C1 segment of cervical spinal cord (tissue), 14 donors: ENCODE measurements around the gene CLTC.
"Not testable (repeated sequence)": the region's sequence is repeated elsewhere in the genome, so short reads cannot be mapped to it uniquely, and the experiment has no call there.

Experiments used
- DNase-seq, 14 donors: peaks; one replicate each; lab custom pipeline; 2025; lab: John Stamatoyannopoulos, UW

The CLTC gene

DNA sequence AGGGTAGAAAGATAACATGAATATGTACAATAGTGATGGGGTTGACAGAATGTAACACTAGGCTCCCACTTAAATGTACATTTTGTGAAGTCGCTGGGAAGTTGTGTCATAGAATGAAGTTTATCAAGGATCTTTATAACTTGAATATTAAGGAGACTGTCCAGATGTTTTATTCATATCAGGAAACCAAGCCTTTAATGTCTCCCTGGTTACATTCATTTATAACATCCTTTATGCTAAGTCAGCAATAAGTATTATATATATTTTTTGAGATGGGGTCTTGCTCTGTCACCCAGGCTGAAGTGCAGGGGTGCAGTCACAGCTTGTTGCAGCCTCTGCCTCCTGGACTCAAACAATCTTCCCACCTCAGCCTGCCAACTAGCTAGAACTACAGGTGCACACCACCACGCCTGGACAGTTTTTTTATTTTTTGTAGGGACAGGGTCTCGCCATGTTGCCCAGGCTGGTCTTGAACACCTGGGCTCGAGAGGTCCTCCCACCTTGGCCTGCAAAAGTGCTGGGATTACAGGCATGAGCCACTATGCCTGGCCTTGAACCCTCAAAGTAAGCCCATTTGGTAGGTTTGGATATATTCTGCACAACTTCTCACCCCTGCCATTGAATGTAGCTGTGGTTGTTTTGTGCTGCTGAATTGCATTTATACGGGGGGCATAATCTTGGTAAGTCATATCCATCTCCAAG is 14.1 kb downstream of the CLTC start:
- no peak for DNase-seq

DNA sequence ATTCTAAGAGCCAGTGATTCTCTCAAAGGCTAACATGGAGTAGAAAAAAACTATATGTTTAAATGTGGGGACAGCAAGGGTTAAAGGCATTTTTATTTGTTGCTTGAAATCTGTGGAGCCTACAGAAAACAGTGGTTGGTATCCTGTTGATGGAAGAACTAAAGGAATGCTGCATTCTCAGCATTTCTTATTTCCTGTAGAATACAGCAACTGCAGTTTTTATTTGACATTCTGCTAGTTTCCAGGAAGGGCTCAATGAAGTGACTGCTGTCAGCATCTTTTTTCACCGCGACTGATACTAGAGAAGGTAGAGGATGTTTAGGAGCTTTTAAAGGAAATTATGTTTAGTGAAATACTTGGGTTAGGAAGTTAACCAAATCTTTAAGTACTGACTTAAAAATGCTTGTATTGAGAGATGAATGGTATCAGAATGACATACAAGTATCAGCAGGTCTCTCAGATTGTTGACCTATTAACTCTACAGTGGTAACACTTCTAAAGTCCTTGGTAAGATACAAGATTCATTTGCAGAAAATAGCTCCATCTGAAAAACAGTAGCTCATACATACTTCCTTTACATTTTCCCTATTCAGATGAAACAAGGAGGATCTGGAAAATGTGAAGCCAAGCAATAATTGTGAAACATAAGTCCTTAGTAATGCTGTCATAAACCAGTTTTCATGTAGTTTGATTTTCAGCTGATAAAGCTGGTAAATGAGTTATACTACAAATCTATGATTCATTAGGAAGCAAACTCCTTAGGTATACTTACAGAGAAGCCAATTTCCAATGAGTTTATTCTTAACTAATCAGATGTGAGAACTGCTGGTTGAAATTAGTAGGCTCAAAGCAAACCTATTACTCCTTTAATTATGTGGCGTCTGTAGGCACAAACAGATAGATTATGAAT is 15.2 kb downstream of the CLTC start:
- no peak for DNase-seq

DNA sequence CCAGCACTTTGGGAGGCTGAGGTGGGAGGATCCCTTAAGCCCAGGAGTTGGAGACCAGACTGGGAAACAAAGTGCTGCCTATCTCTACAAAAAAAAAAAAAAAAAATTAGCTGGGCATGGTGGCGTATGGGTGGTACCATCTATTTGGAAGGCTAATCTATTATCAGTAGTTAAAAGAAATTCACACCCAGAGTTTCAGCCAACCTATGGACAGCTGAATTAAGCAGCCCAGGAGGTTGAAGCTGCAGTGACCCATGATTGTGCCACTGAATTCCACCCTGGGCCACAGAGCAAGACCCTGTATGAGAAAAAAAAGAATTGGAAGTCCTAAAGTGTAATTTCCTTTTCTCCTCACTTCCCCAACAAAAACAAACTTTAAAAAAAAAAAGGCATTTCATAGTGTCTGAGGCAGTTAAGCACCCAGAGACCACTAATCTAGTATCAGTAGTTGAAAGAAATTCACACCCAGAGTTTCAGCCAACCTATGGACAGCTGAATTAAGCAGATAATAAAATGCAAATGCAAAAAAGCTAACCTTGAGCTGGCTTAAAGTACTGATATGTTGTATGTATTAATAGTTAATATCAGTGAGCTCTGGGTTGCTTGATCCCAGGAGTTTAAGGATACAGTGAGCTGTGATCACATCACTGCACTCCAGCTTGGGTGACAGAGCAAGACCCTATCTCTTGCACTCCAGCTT is 18.1 kb downstream of the CLTC start:
- DNase-seq: no peak

DNA sequence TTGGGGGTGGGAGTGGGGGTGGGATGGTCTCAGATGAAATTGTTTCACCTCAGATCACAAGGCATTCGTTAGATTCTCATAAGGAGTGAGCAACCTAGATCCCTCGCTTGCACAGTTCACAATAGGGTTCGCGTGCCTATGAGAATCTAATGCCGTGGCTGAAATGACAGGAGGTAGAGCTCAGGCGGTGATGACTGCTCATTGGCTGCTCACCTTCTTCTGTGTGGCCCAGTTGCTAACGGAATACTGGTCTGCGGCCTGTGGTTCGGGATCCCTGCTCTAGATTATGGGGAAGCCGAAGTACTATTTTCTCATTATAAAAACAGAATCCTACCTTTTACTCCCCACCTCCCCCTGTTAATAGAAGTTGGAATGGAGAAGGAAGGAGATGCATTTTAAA is 18.9 kb downstream of the CLTC start:
- DNase-seq: peak in 1 of 14 donors; percentile 8

DNA sequence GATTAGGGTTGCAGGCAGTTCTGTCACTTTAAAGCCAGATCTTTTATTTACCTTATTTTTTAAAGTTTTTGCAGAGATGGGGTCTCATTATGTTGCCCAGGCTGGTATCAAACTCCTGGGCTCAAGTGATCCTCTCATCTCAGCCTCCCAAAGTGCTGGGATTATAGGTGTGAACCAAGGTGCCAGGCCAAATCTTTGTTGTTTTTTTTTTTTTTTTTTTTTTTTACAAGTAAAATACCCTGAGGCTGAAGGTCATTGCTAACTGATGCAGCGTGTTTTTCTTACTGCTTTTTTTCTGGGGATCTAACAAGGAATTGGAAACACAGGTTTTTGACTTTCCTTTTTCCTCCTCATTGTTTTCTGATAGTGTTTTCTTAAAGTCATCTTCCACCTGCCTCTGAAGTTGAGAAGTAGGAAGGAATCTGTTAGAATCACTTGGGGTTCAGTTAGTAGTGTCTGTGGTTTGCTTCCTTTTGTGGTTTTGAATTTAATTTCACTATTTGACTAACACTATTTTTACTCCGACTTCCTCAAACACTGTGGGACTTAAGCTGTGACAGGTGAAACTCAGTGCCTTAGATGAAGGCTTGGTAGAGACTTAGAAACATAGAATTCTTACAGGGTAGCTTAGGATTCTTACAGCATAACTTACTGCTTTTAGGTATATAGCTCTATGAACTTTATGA is 22.2 kb downstream of the CLTC start:
- DNase-seq: no peak

DNA sequence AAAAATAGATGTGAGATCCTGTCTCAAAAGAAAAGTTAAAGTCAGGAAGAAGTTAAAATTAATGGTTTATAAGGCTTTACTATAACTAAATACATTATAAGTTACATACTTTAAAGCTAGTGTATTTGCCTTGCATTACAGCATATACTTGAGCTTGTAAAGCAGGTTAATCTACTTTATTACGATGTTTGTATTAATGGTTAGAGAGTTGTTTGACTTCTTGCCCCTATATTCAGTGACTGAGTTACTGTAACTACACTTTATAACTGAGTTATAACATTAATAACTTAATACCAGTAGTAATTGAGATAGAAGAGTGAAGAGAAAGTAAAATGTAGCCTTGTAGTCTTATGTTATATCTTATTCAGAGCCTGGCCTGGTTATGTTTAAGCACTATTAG is 22.9 kb downstream of the CLTC start:
- DNase-seq: no peak

DNA sequence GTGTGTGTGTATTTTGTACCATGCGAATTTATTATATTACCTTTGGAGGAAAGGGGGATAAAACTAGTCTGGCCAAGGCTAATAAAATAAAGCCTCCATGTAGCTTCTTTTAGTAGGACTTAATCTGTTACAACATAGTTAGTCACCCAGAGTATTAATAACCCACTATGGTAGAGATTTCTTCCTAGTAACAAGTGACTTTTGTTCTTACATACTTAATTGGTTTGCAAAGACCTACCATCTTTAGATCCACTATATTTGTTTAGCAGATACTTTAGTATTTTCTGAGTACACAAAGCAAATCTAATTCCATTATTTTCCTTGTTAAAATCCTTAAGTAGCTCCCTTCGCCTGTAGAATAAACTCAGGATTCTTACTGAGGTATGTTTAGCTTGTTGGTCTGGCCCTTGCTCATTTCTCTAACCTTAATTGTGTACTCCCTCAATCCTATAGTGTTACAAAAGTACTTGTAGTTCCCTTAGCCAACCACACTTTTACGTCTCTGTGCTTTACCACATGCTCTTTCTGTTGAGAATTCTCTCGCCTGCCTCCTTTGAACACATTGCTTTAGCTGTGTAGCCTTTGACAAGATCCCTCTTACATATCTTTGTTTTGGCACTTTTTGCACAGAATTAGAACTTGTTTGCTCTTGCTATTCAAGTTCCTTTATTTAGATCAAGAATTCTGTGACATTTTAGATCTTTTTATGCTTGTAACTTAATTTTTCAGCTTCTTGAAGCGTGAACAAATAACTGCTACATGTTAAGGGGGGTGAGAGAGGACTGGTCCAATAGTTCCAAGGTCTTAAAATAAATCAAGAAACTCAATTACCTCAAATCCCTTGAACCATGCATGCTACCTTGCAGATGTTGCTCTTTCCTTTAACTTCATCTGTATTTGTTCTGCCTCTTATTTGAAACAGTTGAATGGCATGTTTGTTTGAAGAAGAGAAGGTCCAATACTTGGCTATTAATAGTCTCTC is 23.8 kb downstream of the CLTC start:
- no peak for DNase-seq

DNA sequence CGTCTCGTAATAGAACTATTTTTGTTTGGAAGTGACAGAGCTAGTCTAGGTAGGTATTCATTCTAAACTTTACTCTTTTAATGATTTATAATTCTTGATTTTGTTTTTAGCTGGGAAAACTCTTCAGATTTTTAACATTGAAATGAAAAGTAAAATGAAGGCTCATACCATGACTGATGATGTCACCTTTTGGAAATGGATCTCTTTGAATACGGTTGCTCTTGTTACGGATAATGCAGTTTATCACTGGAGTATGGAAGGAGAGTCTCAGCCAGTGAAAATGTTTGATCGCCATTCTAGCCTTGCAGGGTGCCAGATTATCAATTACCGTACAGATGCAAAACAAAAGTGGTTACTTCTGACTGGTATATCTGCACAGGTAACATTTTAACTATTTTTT is 27.6 kb downstream of the CLTC start:
- no peak for DNase-seq

DNA sequence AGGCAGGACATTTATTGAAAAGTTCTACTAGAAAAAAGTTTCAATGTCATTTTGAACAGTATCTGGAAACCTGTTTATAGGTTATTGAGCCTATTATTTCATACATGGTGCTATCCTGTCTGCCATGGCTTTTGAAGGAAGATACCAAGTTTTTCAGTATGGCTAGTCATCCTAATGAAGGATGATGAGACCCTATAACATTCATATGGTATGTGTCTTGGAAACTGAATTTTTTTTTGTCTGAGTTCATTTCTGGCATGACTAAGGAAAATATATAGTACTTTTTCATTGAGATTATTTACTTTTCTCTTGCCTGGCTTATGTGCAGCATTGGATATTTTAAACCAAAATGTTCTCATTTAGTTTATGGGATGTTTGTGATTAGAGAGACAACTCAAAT is 30.2 kb downstream of the CLTC start:
- no peak for DNase-seq

DNA sequence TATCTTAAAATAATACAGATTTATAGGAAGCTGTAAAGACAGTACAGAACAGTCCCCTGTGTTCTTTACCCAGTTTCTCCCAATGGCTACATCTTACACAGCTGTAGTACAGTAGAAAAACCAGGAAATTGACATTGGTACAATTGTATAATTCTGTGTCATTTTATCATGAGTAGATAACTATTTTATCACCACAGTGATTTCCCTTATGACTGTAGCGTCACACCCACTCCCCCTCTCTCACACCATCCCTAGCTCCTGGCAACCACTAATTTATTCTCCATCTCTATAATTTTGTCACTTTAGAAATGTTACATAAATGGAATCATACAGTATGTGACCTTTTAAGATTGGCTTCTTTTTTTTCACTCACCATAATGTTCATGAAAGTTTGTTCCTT is 30.9 kb downstream of the CLTC start:
- no peak for DNase-seq

DNA sequence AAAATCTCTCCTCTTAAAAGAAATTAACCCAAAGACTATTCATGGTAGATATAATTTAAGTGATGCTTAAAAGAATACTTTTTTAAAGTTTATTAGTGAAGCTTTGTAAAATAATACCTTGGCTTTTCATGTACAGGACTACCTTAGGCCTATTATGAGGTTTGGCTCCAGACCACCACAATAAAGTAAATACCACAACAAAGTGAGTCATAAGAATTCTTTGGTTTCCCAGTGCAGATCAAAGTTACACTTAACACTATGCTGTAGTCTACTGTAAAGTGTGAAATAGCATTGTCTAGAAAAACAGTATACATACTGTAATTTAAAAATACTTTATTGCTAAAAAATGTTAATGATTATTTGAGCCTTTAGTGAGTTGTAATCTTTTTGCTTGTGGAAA is 31.7 kb downstream of the CLTC start:
- no peak for DNase-seq

DNA sequence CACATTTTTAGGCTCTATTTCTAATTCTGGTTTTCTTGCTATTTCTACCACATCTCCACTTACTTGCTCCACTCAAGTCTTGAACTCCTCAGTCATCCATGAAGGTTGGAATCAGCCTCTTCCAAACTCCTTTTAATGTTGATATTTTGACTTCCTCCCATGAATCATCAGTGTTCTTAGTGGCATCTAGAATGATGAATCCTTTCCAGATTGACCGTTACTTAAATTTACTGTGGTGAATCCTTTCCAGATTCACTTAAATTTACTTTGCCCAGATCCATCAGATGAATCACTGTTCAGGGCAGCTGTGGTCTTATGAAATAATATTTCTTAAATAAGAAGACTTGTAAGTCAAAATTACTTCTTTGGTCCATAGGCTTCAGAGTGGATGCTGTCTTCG is 32.4 kb downstream of the CLTC start:
- DNase-seq: no peak

DNA sequence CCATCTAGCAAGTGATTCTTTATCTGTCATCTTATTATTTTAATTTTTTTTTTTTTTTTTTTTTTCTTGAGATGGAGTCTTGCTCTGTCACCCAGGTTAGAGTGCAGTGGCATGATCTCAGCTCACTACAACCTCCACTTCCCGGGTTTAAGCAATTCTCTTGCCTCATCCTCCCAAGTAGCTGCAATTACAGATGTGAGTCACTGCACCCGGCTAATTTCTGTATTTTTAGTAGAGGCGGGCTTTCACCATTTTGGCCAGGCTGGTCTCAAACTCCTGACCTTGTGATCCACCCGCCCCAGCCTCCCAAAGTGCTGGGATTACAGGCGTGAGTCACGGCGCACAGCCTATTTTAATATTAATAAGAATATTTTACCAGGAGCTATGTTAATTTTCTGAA is 36.9 kb downstream of the CLTC start:
- DNase-seq: not testable (repeated sequence)

DNA sequence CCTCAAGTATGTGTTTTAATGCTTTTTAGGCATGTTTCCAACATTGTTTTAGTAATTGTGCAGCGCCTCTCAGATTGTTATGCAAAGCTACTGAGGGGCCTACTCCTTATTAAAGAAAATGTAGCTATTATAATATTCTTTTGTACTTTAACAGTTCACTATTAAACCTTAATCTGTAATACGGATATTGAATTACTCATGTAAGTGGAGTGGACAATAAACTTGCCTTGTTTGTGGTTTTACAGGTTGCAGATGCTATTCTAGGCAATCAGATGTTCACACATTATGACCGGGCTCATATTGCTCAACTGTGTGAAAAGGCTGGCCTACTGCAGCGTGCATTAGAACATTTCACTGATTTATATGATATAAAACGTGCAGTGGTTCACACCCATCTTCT is 46.5 kb downstream of the CLTC start:
- DNase-seq: no peak

DNA sequence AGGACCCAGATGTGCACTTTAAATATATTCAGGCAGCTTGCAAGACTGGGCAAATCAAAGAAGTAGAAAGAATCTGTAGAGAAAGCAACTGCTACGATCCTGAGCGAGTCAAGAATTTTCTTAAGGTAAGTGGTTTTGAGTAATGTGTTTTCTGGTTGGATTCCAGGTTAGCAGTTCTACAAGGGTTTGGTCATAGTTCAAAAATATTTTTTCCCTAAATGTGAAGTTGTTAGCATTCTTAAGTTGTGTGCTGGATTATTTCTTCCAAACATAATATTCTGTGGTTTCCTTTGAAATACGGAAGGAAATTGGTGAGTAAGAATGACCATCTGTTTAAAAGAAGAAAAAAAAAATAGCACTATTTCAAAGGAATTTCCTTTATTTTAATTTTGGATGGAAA is 49.1 kb downstream of the CLTC start:
- DNase-seq: no peak

DNA sequence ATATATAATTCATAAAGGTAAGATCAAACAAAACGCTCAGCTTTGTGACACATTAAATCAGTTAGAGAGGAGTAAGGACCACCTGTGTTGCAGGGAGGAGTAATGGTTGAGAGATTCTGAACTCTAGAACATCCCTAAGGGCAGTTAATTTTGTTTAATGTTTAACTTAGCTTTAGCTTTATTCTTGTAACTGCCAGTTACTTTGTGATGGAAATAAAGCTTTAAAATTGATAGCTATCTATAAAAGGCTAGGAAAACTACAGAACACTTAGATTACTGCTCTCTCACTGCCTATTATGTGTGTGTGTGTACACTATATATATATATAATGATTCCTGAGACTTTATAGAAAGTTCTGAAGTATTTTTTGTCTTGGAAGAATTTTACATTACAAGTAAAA is 49.7 kb downstream of the CLTC start:
- no peak for DNase-seq

DNA sequence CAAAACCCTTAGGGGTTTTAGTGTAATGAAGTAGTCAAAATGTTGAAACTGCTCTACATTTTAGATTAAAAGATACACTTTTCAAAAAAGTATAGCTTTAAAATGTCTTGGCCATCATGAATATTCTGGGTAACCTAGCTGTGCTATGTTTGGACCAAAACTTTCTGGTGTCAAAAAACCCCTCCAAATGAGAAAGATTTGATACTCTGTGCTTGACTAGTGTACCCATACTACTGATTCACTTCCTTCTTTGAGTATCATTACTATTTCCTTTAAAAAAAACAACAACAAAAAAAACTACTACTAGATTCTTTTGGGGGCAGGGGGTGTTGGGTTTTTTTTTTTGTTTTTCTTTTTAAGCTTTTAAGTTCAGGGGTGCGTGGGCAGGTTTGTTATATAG is 50.2 kb downstream of the CLTC start:
- no peak for DNase-seq

DNA sequence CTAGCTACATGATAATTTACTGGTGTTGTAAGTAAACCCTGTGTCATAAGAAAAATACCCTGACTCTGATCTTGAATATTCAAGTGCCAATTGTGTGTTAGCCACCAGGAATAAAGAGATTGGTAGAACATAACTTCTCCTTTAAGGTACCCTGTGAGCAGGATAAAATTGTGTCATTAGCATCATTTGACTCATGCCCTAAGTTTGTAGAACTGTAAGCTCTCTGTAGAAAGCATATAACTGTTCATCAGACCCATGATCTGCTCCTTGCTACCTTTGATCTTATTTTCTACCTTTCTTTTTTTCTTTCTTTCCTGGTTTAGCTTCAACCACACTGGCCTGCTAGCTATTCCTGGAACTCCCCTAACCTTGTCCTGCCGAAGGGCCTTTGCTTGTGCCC is 51.7 kb downstream of the CLTC start:
- DNase-seq: no peak

DNA sequence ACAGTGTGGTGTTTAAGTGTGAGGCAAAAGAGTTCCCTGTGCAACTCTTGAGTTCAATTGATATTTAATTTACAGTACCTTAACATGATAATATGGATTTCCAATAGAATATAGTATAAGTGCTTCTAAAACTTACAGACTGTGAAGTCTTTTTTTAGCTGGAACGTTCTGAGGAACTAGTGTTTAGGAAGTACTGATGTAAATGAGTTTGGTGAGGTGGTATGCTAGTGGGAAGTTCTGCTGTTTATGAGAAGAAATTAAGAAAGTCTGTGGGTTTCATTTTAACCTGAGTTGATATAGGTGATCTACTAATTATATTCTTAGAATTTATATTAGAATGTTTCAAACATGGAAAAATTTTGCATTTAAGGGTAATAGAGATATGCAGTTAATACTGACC is 55.5 kb downstream of the CLTC start:
- DNase-seq: no peak

DNA sequence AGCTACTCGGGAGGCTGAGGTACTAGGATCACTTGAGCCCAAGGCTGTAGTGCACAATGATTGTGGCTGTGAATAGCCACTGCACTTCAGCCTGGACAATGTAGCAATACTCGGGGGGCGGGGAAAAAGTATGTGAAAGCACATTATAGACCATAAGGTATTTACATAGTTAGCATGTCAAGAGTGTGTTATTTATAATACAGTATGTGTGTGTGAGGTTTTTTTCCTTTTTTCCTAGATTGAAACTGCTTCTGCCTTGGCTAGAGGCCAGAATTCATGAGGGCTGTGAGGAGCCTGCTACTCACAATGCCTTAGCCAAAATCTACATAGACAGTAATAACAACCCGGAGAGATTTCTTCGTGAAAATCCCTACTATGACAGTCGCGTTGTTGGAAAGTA is 57.0 kb downstream of the CLTC start:
- DNase-seq: no peak

DNA sequence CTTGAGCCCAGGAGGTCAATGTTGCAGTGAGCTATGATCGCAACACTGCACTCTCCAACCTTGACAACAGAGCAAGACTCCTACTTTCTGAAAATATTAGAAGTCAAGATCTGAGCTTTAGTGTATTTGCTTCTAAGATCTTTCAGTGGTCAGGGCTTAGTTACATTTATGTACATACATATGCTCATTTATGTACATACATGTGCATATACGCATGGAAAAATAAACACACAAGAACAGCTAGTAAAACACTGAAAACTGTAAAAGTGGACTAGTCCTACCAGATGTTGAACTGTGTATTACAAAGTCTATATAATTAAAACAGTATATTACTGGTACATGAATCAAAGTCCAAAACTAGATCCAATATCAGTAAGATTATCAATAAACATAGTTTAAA is 59.2 kb downstream of the CLTC start:
- DNase-seq: no peak
